Stimulated activated CD4-positive, alpha-beta T cell treated with anti-CD3 and anti-CD28 coated beads, Interleukin-2, amount 100 ng/mL, for 48 hours (primary cell): ENCODE results near the gene RIMKLA.

Experiments used
- DNase-seq, 2 donors: peaks; one replicate each; pipeline ENCODE4 v3.0.0-alpha.2; 2020

The RIMKLA gene

DNA sequence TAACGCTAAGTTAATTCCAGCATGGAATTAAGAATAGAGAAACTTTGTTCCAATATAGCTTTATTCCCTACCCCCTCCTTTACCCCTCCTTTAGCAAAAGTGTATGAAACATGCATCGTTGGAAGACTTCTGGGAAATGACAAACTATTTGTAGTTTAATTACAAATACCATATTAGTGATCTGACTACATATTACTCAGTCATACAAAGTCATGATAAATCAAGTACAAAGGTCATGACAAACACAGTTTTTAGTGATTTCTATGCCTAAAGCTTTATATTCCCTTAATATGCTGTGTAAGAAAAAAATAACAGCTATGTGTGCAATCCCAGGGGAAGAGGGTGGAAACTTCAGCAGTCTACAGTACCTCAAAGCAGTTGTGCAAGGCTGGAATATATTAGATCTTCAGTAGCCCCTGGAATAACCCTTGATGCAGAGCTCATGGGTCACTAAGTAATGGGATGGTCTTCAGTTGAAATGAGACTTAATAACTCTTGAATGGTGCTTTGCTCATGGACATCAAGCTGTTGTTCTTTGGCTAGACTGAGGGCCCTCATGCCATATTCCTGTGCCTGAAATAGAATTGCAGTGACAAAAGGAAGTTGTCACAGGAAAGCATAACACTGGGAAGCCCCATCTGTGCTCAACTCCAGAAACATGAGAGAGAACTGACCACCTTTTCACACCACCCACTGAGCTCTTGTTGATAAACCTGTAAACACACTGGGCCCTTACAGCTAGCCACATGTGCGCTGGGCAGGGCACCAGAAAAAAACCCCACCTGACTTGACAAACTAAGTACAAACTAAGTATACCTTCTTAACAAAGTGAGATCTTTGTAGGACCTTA, 49.9 kb downstream of the RIMKLA start:
- no peak for DNase-seq

- DNase-seq: no peak
Observed at GRCh38 chr1:42431514-42431913, 50.9 kb downstream of the RIMKLA start.

- DNase-seq: no peak
Observed at GRCh38 chr1:42432714-42433113, 52.1 kb downstream of the RIMKLA start.

DNA sequence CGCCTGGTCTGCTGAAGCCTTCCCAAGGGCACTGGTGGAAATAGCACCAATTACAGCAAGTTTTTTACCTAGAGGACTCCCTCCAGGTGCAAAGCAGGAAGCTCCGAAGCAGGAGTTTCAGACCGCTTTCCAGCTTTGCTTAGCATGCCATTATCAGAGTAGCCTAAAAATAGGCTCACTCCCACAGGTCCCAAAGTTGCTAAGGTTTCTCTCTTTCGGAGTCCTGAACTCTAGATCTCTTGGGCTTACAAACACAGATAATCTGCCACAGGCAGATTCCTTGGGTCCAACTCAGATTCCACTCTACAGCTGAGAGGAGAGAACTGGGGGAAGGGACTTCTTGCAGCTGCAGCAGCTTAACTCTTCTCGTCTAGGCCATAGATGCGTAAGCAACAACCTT, 52.8 kb downstream of the RIMKLA start:
- DNase-seq: no peak

- DNase-seq: no peak
Observed at GRCh38 chr1:42434340-42434739, 53.7 kb downstream of the RIMKLA start.

GRCh38 chr1:42439940-42440339, 59.3 kb downstream of the RIMKLA start:
- DNase-seq: no peak

DNA sequence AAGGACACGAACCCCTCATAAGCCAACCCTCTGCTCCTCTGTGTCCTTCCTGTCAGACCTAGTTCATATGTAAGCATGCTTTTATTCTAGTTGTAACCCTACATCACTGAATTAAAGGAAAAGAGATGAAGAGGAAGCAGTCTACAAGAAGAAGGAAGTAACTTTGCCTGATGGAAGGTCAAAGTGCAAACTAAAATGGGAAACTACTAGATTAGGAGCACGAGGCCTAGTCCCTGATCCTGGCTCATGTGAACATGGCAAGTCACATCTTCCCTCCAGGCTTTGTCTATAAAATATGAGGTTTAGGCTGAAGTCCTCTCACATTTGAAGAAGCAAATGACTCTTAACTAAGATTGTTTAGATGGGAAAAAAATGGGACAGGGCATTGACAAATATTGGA, 62.1 kb downstream of the RIMKLA start:
- no peak for DNase-seq

GRCh38 chr1:42449256-42449655, 68.7 kb downstream of the RIMKLA start:
- DNase-seq: no peak

DNA sequence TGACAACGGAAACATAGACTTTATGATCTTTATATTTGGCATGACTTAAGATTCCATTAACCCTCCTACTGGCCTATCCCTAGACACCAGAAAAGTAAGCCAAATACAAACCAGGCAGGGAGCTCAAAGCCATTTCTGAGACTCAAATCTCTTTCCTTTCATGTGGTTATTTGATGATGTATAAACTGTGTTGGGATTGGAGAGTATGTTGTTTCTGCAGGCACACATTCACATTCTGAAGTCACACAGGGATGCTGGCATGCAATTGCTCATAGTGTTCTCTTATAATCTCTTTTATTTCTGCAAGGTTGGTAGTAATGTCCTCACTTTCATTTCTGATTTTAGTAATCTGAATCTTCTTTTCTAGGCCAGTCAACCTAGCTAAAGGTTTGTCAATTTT, 69.5 kb downstream of the RIMKLA start:
- DNase-seq: no peak

DNA sequence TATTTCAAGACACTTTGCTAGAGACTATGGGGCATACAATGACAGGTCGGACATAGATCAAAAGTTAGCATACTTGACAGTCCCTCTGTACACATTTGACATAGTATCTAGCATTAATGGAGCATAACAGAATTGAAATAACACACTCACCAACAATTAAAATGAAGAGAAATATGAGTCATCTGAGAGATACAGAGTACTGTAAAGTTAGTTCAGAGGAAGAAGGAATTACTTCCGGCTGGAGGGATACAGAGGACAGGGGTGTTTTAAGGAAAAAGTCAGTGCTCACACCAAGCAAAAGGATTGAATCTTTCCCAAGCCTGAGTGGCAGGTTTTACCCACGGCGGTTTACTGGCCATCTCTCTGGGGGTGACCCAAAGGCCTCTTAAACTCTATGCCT, 72.8 kb downstream of the RIMKLA start:
- no peak for DNase-seq

GRCh38 chr1:42454403-42454802, 73.8 kb downstream of the RIMKLA start:
- DNase-seq: no peak

GRCh38 chr1:42456010-42456753, 75.6 kb downstream of the RIMKLA start, which contains the start of the genes PPCS and ZMYND12:
Gene PPCS (plus strand): TSS chr1:42456543. CDS start chr1:42456566, 23 bp downstream.
Gene ZMYND12 (minus strand): TSS chr1:42456022. CDS start chr1:42455997, 25 bp downstream.
- peak; percentile 90 to 91 for DNase-seq

DNA sequence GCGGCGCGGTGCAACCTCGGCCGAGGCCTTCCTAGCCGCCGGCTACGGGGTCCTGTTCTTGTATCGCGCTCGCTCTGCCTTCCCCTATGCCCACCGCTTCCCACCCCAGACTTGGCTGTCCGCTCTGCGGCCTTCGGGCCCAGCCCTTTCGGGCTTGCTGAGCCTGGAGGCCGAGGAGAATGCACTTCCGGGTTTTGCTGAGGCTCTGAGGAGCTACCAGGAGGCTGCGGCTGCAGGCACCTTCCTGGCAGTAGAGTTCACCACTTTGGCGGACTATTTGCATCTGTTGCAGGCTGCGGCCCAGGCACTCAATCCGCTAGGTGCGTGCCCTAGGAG, 76.1 kb downstream of the RIMKLA start:
- DNase-seq: peak; percentile 44

GRCh38 chr1:42461196-42461595, 80.6 kb downstream of the RIMKLA start:
- no peak for DNase-seq

GRCh38 chr1:42462828-42463763, 82.5 kb downstream of the RIMKLA start, which contains the start of gene CCDC30:
Gene CCDC30 (plus strand): TSS chr1:42463286. CDS start chr1:42480552, 17,266 bp downstream.
- DNase-seq: peak; percentile 85 to 88

DNA sequence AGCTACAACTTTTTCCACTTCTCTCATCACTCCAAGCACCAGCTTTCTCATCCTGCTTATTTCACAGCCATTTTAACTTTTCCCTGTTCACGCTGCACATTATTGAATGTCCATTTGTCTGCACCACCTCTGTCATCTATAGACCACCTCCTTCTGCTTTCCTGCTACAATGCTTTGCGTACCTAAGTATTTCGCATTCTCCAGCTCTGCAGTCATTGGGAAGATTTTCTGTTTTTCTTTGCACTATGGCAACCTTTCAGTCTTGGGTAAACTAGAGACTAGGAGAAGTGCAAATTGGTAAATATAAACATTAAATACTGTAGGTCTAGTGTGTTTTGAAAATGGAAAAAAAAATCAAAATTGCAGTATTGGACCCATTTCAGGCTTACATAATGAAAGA, 83.3 kb downstream of the RIMKLA start:
- DNase-seq: no peak

- DNase-seq: no peak
Observed at GRCh38 chr1:42466030-42466429, 85.4 kb downstream of the RIMKLA start.

GRCh38 chr1:42469727-42470126, 89.1 kb downstream of the RIMKLA start:
- DNase-seq: no peak
